Neural progenitor cell (in vitro differentiated cells): ENCODE measurements around the gene MPZ. TPM values are rescaled to one million over a fixed set of nuclear protein-coding genes. Genes with fewer than 3 reads are reported as not detected.

Experiments used
- DNase-seq: peaks from one replicate; pipeline ENCODE4 v3.0.0-alpha.2; 2016; ENCODE audit warnings: low spot score
- H2AFZ ChIP-seq: fragments of 200-600 bp; sonication (generic); replicated peaks from 2 replicates; pipeline ENCODE4 v1.6.1; 2016; ENCODE audit warnings: antibody characterized with exemption
- H3F3A ChIP-seq: fragments of 200-600 bp; sonication (generic); 2 replicates; pipeline ENCODE4 v1.6.1; 2016; ENCODE audit warnings: antibody characterized with exemption, low read depth
- H3K27ac ChIP-seq: fragments of 200-600 bp; sonication (generic); 2 replicates; pipeline ENCODE4 v1.5.1; 2016; ENCODE audit warnings: mild to moderate bottlenecking
- H3K27me3 ChIP-seq: fragments of 200-600 bp; sonication (generic); 2 replicates; pipeline ENCODE4 v1.6.1; 2016; ENCODE audit warnings: mild to moderate bottlenecking, moderate library complexity
- H3K36me3 ChIP-seq: fragments of 200-600 bp; sonication (generic); 2 replicates; pipeline ENCODE4 v1.5.1; 2016
- H3K4me1 ChIP-seq: fragments of 200-600 bp; sonication (generic); 2 replicates; pipeline ENCODE4 v1.6.1; 2016; ENCODE audit warnings: mixed run types
- H3K4me2 ChIP-seq: fragments of 200-600 bp; sonication (generic); 2 replicates; pipeline ENCODE4 v1.6.1; 2016
- H3K4me3 ChIP-seq: fragments of 200-600 bp; sonication (generic); 2 replicates; pipeline ENCODE4 v1.5.1; 2016
- H3K79me2 ChIP-seq: fragments of 200-600 bp; sonication (generic); 2 replicates; pipeline ENCODE4 v1.6.1; 2016; ENCODE audit warnings: low read depth
- H3K9ac ChIP-seq: fragments of 200-600 bp; sonication (generic); 2 replicates; pipeline ENCODE4 v1.6.1; 2016
- H3K9me3 ChIP-seq: fragments of 200-600 bp; sonication (generic); 2 replicates; pipeline ENCODE4 v1.5.1; 2016; ENCODE audit warnings: low read depth
- H4K20me1 ChIP-seq: fragments of 200-600 bp; sonication (generic); 2 replicates; pipeline ENCODE4 v1.6.1; 2016; ENCODE audit warnings: low read depth
- H3K27ac Mint-ChIP-seq: 3 replicates; pipeline ENCODE4 v1.8.0; 2021; ENCODE audit warnings: mixed read lengths
- H3K27me3 Mint-ChIP-seq: 2 replicates; pipeline ENCODE4 v1.8.0; 2022; ENCODE audit warnings: low read depth, mild to moderate bottlenecking, inconsistent platforms, moderate library complexity, mixed read lengths; ENCODE audit not compliant: insufficient read depth
- H3K36me3 Mint-ChIP-seq: 3 replicates; pipeline ENCODE4 v1.8.0; 2021; ENCODE audit warnings: mixed read lengths
- H3K4me1 Mint-ChIP-seq: 3 replicates; pipeline ENCODE4 v1.8.0; 2021; ENCODE audit warnings: mixed read lengths
- H3K4me3 Mint-ChIP-seq: 3 replicates; pipeline ENCODE4 v1.8.0; 2021; ENCODE audit warnings: mild to moderate bottlenecking, moderate library complexity, mixed read lengths
- H3K9me3 Mint-ChIP-seq: 3 replicates; pipeline ENCODE4 v1.8.0; 2020; ENCODE audit warnings: mixed read lengths
- EZH2 ChIP-seq: fragments of 200-600 bp; sonication (generic); IDR thresholded peaks from 2 replicates; pipeline ENCODE4 v1.6.1; 2017; ENCODE audit warnings: antibody characterized with exemption, mild to moderate bottlenecking, moderate library complexity
- EZH2phosphoT487 ChIP-seq: fragments of 200-600 bp; sonication (generic); IDR thresholded peaks from 2 replicates; pipeline ENCODE4 v1.6.1; 2017; ENCODE audit warnings: antibody characterized with exemption
- total RNA-seq: library from RNA; depleted of rRNA; stranded (reverse); fragments of >200 nt; gene quantifications from 2 replicates; pipeline ENCODE4 v1.2.3, GENCODE V29; 2015; ENCODE audit warnings: low replicate concordance
- TF ChIP-seq, protein P1 (sequence below): fragments of 200-600 bp; sonication (generic); IDR thresholded peaks from 2 replicates; pipeline ENCODE4 v1.5.1; 2017; ENCODE audit warnings: antibody characterized with exemption, mild to moderate bottlenecking

MPZ gene
- total RNA-seq, 1 donor from 2014 or later: 1.1 TPM

DNA sequence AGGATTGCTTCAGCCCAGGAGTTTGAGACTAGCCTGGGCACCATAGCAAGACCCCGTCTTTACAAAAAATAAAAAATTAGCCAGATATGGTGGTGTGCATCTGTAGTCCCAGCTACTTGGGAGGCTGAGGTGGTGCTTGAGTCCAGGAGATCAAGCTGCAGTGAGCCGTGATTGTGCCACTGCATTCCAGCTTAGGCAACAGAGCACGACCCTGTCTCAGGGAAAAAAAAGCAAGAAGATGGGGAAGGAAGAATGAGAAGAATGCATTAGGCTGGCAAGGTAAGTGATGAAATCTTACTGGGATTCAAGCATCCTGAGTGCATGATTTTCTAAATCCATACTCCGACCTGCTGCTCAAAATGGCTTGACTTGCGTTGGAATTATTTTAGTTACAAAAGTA is 44.5 kb downstream of the MPZ start:
- Histone ChIP-seq H3K9me3 (no peaks in the 10 kb centered on the region), H3K4me3 (no peak overlapping the region), H3K79me2 (no peaks in the 10 kb centered on the region), H3K27ac (no peak overlapping the region), H3F3A (peaks cover 9% of the 10 kb centered on the region), H3K9ac (no peak overlapping the region), H3K4me1 (peaks cover 10% of the 10 kb centered on the region), H4K20me1 (no peaks in the 10 kb centered on the region), H2AFZ (no peak overlapping the region), H3K4me2 (no peak overlapping the region), H3K36me3 (no peaks in the 10 kb centered on the region), H3K27me3 (peaks cover 16% of the 10 kb centered on the region)
- Mint-ChIP-seq H3K4me3 (no peak overlapping the region), H3K27ac (no peak overlapping the region), H3K9me3 (no peaks in the 10 kb centered on the region), H3K36me3 (no peaks in the 10 kb centered on the region), H3K4me1 (peaks cover 29% of the 10 kb centered on the region), H3K27me3 (peaks cover 9% of the 10 kb centered on the region)
- DNase-seq: no peak
- no peak for TF ChIP-seq EZH2

DNA sequence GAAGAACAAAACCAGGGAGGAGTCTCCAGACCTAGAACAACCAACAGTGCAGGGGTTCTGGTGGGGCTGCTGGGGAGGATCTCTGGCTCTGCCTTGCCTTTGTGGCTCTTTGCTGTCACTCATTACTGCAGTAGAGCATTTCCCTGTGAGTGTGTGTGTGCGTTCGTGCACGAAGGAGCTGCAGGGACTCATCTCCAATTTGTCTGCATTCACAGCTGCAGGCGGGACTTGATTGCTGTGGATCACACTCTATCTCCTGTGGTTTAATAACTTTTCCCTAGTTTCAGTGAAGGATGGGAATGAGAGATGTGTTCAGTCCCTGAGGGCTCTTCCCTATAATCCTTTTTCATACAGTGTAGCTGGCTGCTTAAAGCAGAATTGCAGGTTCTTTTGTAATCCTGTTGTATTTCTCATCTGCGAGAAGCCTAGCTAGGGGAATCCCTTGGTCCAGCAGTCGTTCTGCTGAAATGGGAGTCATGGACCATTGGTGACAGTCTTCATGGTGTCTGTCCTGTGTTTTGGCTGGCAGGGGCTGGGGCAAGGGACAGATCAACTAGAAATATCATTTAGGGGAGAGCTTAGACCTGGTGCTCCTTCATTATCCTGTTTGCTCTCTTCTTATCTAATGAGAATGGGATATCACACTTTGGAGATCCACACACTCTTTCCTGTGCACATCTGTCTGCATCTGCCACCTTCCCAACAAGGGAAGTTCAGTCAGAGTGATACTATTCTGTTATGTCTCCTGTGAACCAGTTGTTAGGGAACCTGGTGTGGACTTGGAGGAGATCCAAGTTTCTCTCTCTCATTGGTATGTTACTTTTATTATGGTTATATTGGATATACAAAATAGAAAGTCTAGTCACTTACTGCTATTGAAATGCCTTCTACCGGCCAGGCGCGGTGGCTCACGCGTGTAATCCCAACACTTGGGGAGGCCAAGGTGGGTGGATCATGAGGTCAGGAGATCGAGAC is 48.2 kb downstream of the MPZ start:
- peaks cover 13% of the 10 kb centered on the region for H3F3A ChIP-seq
- no peak overlapping the region for H3K4me3 ChIP-seq
- H3K9ac ChIP-seq: no peak overlapping the region
- Mint-ChIP-seq H3K9me3 (peaks cover 17% of the 10 kb centered on the region), H3K36me3 (peaks cover 7% of the 10 kb centered on the region), H3K4me1 (peaks cover 37% of the 10 kb centered on the region), H3K4me3 (peak overlapping the region; percentile 32), H3K27me3 (peaks cover 31% of the 10 kb centered on the region), H3K27ac (peak overlapping the region; percentile 14)
- peaks cover 4% of the 10 kb centered on the region for H4K20me1 ChIP-seq
- H3K9me3 ChIP-seq: peaks cover 8% of the 10 kb centered on the region
- H2AFZ ChIP-seq: peak overlapping the region; percentile 26
- peaks cover 43% of the 10 kb centered on the region for H3K27me3 ChIP-seq
- H3K36me3 ChIP-seq: no peaks in the 10 kb centered on the region
- TF ChIP-seq EZH2: no peak
- no peak for TF ChIP-seq EZH2phosphoT487
- TF ChIP-seq, protein P1, sequence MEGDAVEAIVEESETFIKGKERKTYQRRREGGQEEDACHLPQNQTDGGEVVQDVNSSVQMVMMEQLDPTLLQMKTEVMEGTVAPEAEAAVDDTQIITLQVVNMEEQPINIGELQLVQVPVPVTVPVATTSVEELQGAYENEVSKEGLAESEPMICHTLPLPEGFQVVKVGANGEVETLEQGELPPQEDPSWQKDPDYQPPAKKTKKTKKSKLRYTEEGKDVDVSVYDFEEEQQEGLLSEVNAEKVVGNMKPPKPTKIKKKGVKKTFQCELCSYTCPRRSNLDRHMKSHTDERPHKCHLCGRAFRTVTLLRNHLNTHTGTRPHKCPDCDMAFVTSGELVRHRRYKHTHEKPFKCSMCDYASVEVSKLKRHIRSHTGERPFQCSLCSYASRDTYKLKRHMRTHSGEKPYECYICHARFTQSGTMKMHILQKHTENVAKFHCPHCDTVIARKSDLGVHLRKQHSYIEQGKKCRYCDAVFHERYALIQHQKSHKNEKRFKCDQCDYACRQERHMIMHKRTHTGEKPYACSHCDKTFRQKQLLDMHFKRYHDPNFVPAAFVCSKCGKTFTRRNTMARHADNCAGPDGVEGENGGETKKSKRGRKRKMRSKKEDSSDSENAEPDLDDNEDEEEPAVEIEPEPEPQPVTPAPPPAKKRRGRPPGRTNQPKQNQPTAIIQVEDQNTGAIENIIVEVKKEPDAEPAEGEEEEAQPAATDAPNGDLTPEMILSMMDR: no peak
- H3K4me1 ChIP-seq: peaks cover 17% of the 10 kb centered on the region
- DNase-seq: peak; percentile 33
- no peaks in the 10 kb centered on the region for H3K79me2 ChIP-seq
- no peak overlapping the region for H3K27ac ChIP-seq
- peak overlapping the region; percentile 29 for H3K4me2 ChIP-seq

GRCh38 chr1:161260376-161261260 is 49.1 kb downstream of the MPZ start:
- peaks cover 4% of the 10 kb centered on the region for H4K20me1 ChIP-seq
- H2AFZ ChIP-seq: peak overlapping the region; percentile 26
- DNase-seq: no peak
- H3K9me3 ChIP-seq: peaks cover 8% of the 10 kb centered on the region
- H3K27ac ChIP-seq: no peak overlapping the region
- H3K9me3 Mint-ChIP-seq: peaks cover 20% of the 10 kb centered on the region
- H3K9ac ChIP-seq: no peak overlapping the region
- peaks cover 7% of the 10 kb centered on the region for H3K36me3 Mint-ChIP-seq
- H3K4me1 ChIP-seq: peaks cover 17% of the 10 kb centered on the region
- H3F3A ChIP-seq: peaks cover 10% of the 10 kb centered on the region
- peaks cover 43% of the 10 kb centered on the region for H3K27me3 ChIP-seq
- peak overlapping the region; percentile 29 for H3K4me2 ChIP-seq
- no peak overlapping the region for H3K27ac Mint-ChIP-seq
- no peaks in the 10 kb centered on the region for H3K36me3 ChIP-seq
- H3K27me3 Mint-ChIP-seq: peaks cover 32% of the 10 kb centered on the region
- TF ChIP-seq EZH2phosphoT487: no peak
- no peak for TF ChIP-seq EZH2
- TF ChIP-seq, protein P1: no peak
- no peaks in the 10 kb centered on the region for H3K79me2 ChIP-seq
- H3K4me1 Mint-ChIP-seq: peaks cover 31% of the 10 kb centered on the region
- H3K4me3 Mint-ChIP-seq: peak overlapping the region; percentile 67
- H3K4me3 ChIP-seq: no peak overlapping the region
